HepG2 (cell line): ENCODE measurements around the gene C20orf204. TPM values are rescaled to one million over a fixed set of nuclear protein-coding genes. Genes with fewer than 3 reads are reported as not detected.

Experiments
- ELF1 ChIP-seq: sonication (generic); formaldehyde crosslinking; IDR thresholded peaks from 2 replicates; pipeline ENCODE4 v1.4.0; 2020; ENCODE audit warnings: missing genetic modification reagents
- GTF2F1 ChIP-seq: fragments of 150-350 bp; IDR thresholded peaks from 2 replicates; pipeline ENCODE4 v1.6.1; 2014; ENCODE audit warnings: low read length
- KLF6 ChIP-seq: IDR thresholded peaks from 2 replicates; pipeline ENCODE4 v1.8.0; 2016; ENCODE audit warnings: missing biosample characterization, missing genetic modification reagents
- MAZ ChIP-seq, 2 experiments: sonication (generic) in 1 of 2; formaldehyde crosslinking in 1 of 2; IDR thresholded peaks; 2 replicates each; pipeline versions ENCODE4 v1.5.0 to v1.6.1; 2012 to 2020; ENCODE audit warnings: low read depth in 2 of 2, mild to moderate bottlenecking in 2 of 2, borderline replicate concordance in 1 of 2, improper control_type of control experiment in 1 of 2, low read length in 1 of 2, missing genetic modification reagents in 1 of 2, moderate library complexity in 1 of 2
- MBD4 ChIP-seq: IDR thresholded peaks from 2 replicates; pipeline ENCODE4 v1.6.1; 2012; ENCODE audit warnings: low read length, inconsistent platforms, borderline replicate concordance
- MED1 ChIP-seq: sonication (generic); formaldehyde crosslinking; IDR thresholded peaks from 2 replicates; pipeline ENCODE4 v1.4.0; 2020; ENCODE audit warnings: missing genetic modification reagents
- MEF2D ChIP-seq: sonication (generic); formaldehyde crosslinking; IDR thresholded peaks from 2 replicates; pipeline ENCODE4 v1.5.1; 2020; ENCODE audit warnings: mild to moderate bottlenecking, missing genetic modification reagents
- MEIS1 ChIP-seq: sonication (generic); formaldehyde crosslinking; IDR thresholded peaks from 2 replicates; pipeline ENCODE4 v1.9.0; 2021; ENCODE audit warnings: mild to moderate bottlenecking, missing genetic modification reagents, moderate library complexity, borderline replicate concordance
- MTF1 ChIP-seq: sonication (generic); formaldehyde crosslinking; IDR thresholded peaks from 2 replicates; pipeline ENCODE4 v1.5.0; 2020; ENCODE audit warnings: missing genetic modification reagents
- MYC ChIP-seq: sonication (generic); formaldehyde crosslinking; IDR thresholded peaks from 2 replicates; pipeline ENCODE4 v1.9.0; 2021; ENCODE audit warnings: missing genetic modification reagents, borderline replicate concordance
- NFKBIZ ChIP-seq: IDR thresholded peaks from 2 replicates; pipeline ENCODE4 v1.6.1; 2018; ENCODE audit warnings: missing genetic modification reagents, missing compliant biosample characterization
- SRF ChIP-seq: IDR thresholded peaks from 2 replicates; pipeline ENCODE4 v1.6.1; 2011; ENCODE audit warnings: mild to moderate bottlenecking, low read depth, low read length, moderate library complexity
- ZFP36L1 ChIP-seq: sonication (generic); formaldehyde crosslinking; IDR thresholded peaks from 2 replicates; pipeline ENCODE4 v1.8.0; 2022; ENCODE audit warnings: mild to moderate bottlenecking, missing genetic modification reagents, moderate library complexity
- ZFP37 ChIP-seq: sonication (generic); formaldehyde crosslinking; IDR thresholded peaks from 2 replicates; pipeline ENCODE4 v1.4.0; 2020; ENCODE audit warnings: missing genetic modification reagents, borderline replicate concordance
- ZNF224 ChIP-seq: sonication (generic); formaldehyde crosslinking; IDR thresholded peaks from 2 replicates; pipeline ENCODE4 v1.5.0; 2020; ENCODE audit warnings: mild to moderate bottlenecking, missing genetic modification reagents
- ZNF292 ChIP-seq: sonication (generic); formaldehyde crosslinking; IDR thresholded peaks from 2 replicates; pipeline ENCODE4 v1.8.1; 2022; ENCODE audit warnings: mild to moderate bottlenecking, low read depth, missing genetic modification reagents, borderline replicate concordance
- ZNF546 ChIP-seq: sonication (generic); formaldehyde crosslinking; conservative IDR thresholded peaks from 2 replicates; pipeline ENCODE4 v1.8.1; 2023; ENCODE audit warnings: mild to moderate bottlenecking, missing genetic modification reagents
- ZNF652 ChIP-seq: IDR thresholded peaks from 2 replicates; pipeline ENCODE4 v1.6.1; 2016; ENCODE audit warnings: low read depth, borderline replicate concordance
- ZNF670 ChIP-seq: sonication (generic); formaldehyde crosslinking; IDR thresholded peaks from 2 replicates; pipeline ENCODE4 v1.8.0; 2022; ENCODE audit warnings: mild to moderate bottlenecking, missing genetic modification reagents, borderline replicate concordance
- ZNF674 ChIP-seq: sonication (generic); formaldehyde crosslinking; IDR thresholded peaks from 2 replicates; pipeline ENCODE4 v1.5.0; 2020; ENCODE audit warnings: low read depth, mild to moderate bottlenecking, missing genetic modification reagents
- ZNF703 ChIP-seq: sonication (generic); formaldehyde crosslinking; IDR thresholded peaks from 2 replicates; pipeline ENCODE4 v1.5.1; 2020; ENCODE audit warnings: missing genetic modification reagents, mild to moderate bottlenecking, moderate library complexity, borderline replicate concordance
- polyA plus RNA-seq, 8 experiments: library from polyadenylated mRNA; depleted of rRNA in 3 of 8; stranded (reverse) in 7 of 8; unstranded in 1 of 8; fragments of >200 nt; fragmentation: Illumina TruSeq in 4 of 8; extraction: Trizol in 4 of 8; gene quantifications; 2 replicates each; pipeline versions ENCODE4 v1.2.1 to v1.2.3, GENCODE V29; 2011 to 2016; ENCODE audit warnings: low read depth in 4 of 8, missing spikeins in 1 of 8, mixed read lengths in 1 of 8; ENCODE audit not compliant: insufficient read depth in 1 of 8
- total RNA-seq, 5 experiments: library from RNA; depleted of rRNA; stranded (reverse); fragments of >200 nt; fragmentation: Illumina TruSeq; extraction: Trizol; gene quantifications; 2 replicates each; pipeline ENCODE4 v1.2.3, GENCODE V29; 2016; ENCODE audit warnings: low read depth in 1 of 5
- TF ChIP-seq, protein P1 (sequence below): IDR thresholded peaks from 2 replicates; pipeline ENCODE4 v1.6.1; 2016
- TF ChIP-seq, protein P2 (sequence below): sonication (generic); formaldehyde crosslinking; IDR thresholded peaks from 2 replicates; pipeline ENCODE4 v1.4.0; 2020; ENCODE audit warnings: low read depth, mild to moderate bottlenecking, missing genetic modification reagents
- TF ChIP-seq, protein P3 (sequence below): sonication (generic); formaldehyde crosslinking; IDR thresholded peaks from 2 replicates; pipeline ENCODE4 v1.5.0; 2020; ENCODE audit warnings: missing genetic modification reagents
- TF ChIP-seq, protein P4 (sequence below): sonication (generic); formaldehyde crosslinking; IDR thresholded peaks from 2 replicates; pipeline ENCODE4 v1.4.0; 2020; ENCODE audit warnings: missing genetic modification reagents, low read depth, mild to moderate bottlenecking, borderline replicate concordance

C20orf204 gene
- total and polyA plus RNA-seq, 2 of the 13 experiments (the other 11 are each of a cell fraction or from before 2014, with no cell fraction given), result 22.1 to 80.0 TPM

DNA sequence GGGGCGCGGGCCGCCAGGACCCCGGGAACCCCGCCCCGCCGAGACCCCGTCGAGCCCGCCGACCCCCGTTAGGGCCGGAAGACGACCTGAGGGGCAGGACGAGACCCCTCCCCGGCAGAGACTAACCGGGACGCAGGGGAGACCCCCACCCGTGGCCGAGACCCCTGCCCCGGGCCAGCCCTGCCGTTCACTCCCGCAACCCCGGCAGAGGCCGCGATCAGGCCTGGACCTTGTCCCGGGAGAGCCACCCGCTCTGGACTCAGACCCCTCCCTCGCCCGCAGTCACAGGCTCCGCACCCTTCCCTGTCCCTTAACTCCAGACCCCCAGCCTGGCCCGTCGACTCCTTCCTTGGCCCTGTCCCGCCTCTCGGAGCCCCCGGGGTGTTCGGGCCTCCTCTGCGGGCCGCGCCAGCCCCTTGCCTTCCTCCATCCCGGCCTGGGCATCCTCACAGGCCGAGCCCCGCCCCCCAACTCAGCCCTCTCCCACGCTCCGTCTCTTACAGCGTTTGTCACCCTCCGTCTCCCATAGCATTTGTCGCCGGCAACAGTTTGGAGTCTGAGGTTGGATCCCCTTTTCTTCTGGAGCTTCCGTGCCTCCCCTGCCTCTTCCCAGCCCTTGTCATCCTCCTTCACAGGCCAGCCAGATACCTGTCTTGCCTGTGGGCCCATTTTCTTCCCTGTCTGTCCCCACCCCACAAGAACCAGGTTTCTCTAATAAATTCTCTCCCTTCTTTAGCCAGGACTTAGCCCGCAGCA, 27.6 kb downstream of the C20orf204 start (continued):
- peak; percentile 17; the same call in 1 of the 2 replicates for TF ChIP-seq ZNF224 (CRISPR knock-in tag)
- 0 out of 2 replicates have a peak, but pooled peaks have one; percentile 6 for TF ChIP-seq ZFP37 (CRISPR knock-in tag)
- TF ChIP-seq MEIS1 (CRISPR knock-in tag), result no peak
- no peak; the same call in 1 of the 2 replicates for TF ChIP-seq KLF6
- TF ChIP-seq ZNF674 (CRISPR knock-in tag), result 0 out of 2 replicates have a peak, but pooled peaks have one; percentile 3
- TF ChIP-seq MBD4, result no peak
- no peak for TF ChIP-seq ZNF546
- TF ChIP-seq ELF1 (CRISPR knock-in tag), result peak; percentile 38; the same call in 1 of the 2 replicates
- no peak; the same call in 1 of the 2 replicates for TF ChIP-seq ZNF670
- TF ChIP-seq, protein P1, sequence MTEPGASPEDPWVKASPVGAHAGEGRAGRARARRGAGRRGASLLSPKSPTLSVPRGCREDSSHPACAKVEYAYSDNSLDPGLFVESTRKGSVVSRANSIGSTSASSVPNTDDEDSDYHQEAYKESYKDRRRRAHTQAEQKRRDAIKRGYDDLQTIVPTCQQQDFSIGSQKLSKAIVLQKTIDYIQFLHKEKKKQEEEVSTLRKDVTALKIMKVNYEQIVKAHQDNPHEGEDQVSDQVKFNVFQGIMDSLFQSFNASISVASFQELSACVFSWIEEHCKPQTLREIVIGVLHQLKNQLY, result no peak
- 0 out of 2 replicates have a peak, but pooled peaks have one; percentile 16 for TF ChIP-seq MEF2D (CRISPR knock-in tag)
- TF ChIP-seq ZNF292 (CRISPR knock-in tag), result no peak; the same call in 1 of the 2 replicates
- TF ChIP-seq, protein P2, sequence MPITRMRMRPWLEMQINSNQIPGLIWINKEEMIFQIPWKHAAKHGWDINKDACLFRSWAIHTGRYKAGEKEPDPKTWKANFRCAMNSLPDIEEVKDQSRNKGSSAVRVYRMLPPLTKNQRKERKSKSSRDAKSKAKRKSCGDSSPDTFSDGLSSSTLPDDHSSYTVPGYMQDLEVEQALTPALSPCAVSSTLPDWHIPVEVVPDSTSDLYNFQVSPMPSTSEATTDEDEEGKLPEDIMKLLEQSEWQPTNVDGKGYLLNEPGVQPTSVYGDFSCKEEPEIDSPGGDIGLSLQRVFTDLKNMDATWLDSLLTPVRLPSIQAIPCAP (CRISPR knock-in tag), result no peak
- TF ChIP-seq, protein P3, sequence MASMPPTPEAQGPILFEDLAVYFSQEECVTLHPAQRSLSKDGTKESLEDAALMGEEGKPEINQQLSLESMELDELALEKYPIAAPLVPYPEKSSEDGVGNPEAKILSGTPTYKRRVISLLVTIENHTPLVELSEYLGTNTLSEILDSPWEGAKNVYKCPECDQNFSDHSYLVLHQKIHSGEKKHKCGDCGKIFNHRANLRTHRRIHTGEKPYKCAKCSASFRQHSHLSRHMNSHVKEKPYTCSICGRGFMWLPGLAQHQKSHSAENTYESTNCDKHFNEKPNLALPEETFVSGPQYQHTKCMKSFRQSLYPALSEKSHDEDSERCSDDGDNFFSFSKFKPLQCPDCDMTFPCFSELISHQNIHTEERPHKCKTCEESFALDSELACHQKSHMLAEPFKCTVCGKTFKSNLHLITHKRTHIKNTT, result no peak
- TF ChIP-seq ZNF652 (CRISPR knock-in tag), result no peak
- no peak for TF ChIP-seq GTF2F1
- 0 out of 2 replicates have a peak, but pooled peaks have one; percentile 38 for TF ChIP-seq MED1 (CRISPR knock-in tag)
- TF ChIP-seq ZNF703 (CRISPR knock-in tag), result peak; percentile 71; the same call in 1 of the 2 replicates
- TF ChIP-seq MYC (CRISPR knock-in tag), result no peak; the same call in 1 of the 2 replicates
- no peak for TF ChIP-seq ZFP36L1 (CRISPR knock-in tag)
- TF ChIP-seq MAZ (IDR thresholded peaks at IDR 0.05; ENCODE audit: borderline replicate concordance, low read depth, low read length), result no peak
- no peak for TF ChIP-seq MAZ (CRISPR knock-in tag; IDR thresholded peaks at IDR 0.05; ENCODE audit: low read depth)
- no peak for TF ChIP-seq SRF
- peak; percentile 71; the same call in 1 of the 2 replicates for TF ChIP-seq NFKBIZ (CRISPR knock-in tag)
- TF ChIP-seq, protein P4, sequence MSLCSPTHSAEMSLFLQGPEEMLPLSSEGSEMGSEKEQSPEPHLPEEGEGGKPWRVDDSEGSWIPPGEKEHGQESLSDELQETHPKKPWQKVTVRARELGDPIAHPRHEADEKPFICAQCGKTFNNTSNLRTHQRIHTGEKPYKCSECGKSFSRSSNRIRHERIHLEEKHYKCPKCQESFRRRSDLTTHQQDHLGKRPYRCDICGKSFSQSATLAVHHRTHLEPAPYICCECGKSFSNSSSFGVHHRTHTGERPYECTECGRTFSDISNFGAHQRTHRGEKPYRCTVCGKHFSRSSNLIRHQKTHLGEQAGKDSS, result no peak; the same call in none of the 2 replicates
- no peak for TF ChIP-seq MTF1
